Vagina (tissue), 2 donors: ENCODE measurements around the gene SLC30A2. TPM values are rescaled to one million over a fixed set of nuclear protein-coding genes. Genes with fewer than 3 reads are reported as not detected.

Source experiments
- DNase-seq, 2 donors: peaks; one replicate each; pipeline ENCODE4 v3.0.0-alpha.2; 2017; ENCODE audit errors: extremely low spot score in 2 of 2
- H3K27ac ChIP-seq: fragments of 200-600 bp; sonication (generic); one replicate; pipeline ENCODE4 v1.5.1; 2019
- H3K27me3 ChIP-seq: fragments of 200-600 bp; sonication (generic); one replicate; pipeline ENCODE4 v1.5.1; 2019
- H3K36me3 ChIP-seq, 2 donors: fragments of 200-600 bp; sonication (generic); one replicate each; pipeline ENCODE4 v1.5.1; 2017 to 2019
- H3K4me1 ChIP-seq: fragments of 200-600 bp; sonication (generic); one replicate; pipeline ENCODE4 v1.5.1; 2019
- H3K4me3 ChIP-seq, 2 donors: fragments of 200-600 bp; sonication (generic); 1 replicate in 1 of 2; 2 replicates in 1 of 2; pipeline ENCODE4 v1.5.1; 2016 to 2019
- H3K9me3 ChIP-seq: fragments of 200-600 bp; sonication (generic); one replicate; pipeline ENCODE4 v1.5.1; 2019
- POLR2A ChIP-seq, 2 donors: fragments of 450-650 bp; IDR thresholded peaks; one replicate each; pipeline ENCODE4 v1.6.1; 2017; ENCODE audit warnings: antibody characterized with exemption in 2 of 2, mild to moderate bottlenecking in 2 of 2, moderate library complexity in 2 of 2
- POLR2AphosphoS5 ChIP-seq, 2 donors: sonication (generic); formaldehyde crosslinking; IDR thresholded peaks; one replicate each; pipeline ENCODE4 v1.9.0; 2017; ENCODE audit warnings: antibody characterized with exemption in 2 of 2, mild to moderate bottlenecking in 2 of 2, low read depth in 1 of 2; ENCODE audit not compliant: insufficient read depth in 1 of 2
- intact Hi-C: fragments of 100-400 bp; cut with DNase I; formaldehyde crosslinking; loops from one replicate; pipeline ENCODE4 v1.15.1; 2023
- total RNA-seq: library from RNA; depleted of rRNA; stranded (reverse); fragments of >200 nt; gene quantifications from one replicate; pipeline ENCODE4 v1.2.3, GENCODE V29; 2016
- TF ChIP-seq, protein P1 (sequence below), 3 experiments: fragments of 450-650 bp in 2 of 3; fragments of 200-600 bp in 1 of 3; sonication (generic) in 1 of 3; IDR thresholded peaks; one replicate each; pipeline ENCODE4 v1.5.1; 2017 to 2019; ENCODE audit warnings: antibody characterized with exemption in 3 of 3, mild to moderate bottlenecking in 2 of 3, moderate library complexity in 2 of 3

SLC30A2 gene
- total RNA-seq, 1 donor from 2014 or later: not detected

GRCh38 chr1:26032656-26033357 lies 13.1 kb downstream of the SLC30A2 start:
- no peak overlapping the region for H3K27ac ChIP-seq
- H3K4me3 ChIP-seq: no peak overlapping the region
- no peak for TF ChIP-seq POLR2A (IDR thresholded peaks at IDR 0.05)
- no peak for TF ChIP-seq POLR2AphosphoS5 (IDR thresholded peaks at IDR 0.05; ENCODE audit: insufficient read depth in 1 of 2, low read depth in 1 of 2)
- TF ChIP-seq, protein P1, sequence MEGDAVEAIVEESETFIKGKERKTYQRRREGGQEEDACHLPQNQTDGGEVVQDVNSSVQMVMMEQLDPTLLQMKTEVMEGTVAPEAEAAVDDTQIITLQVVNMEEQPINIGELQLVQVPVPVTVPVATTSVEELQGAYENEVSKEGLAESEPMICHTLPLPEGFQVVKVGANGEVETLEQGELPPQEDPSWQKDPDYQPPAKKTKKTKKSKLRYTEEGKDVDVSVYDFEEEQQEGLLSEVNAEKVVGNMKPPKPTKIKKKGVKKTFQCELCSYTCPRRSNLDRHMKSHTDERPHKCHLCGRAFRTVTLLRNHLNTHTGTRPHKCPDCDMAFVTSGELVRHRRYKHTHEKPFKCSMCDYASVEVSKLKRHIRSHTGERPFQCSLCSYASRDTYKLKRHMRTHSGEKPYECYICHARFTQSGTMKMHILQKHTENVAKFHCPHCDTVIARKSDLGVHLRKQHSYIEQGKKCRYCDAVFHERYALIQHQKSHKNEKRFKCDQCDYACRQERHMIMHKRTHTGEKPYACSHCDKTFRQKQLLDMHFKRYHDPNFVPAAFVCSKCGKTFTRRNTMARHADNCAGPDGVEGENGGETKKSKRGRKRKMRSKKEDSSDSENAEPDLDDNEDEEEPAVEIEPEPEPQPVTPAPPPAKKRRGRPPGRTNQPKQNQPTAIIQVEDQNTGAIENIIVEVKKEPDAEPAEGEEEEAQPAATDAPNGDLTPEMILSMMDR (IDR thresholded peaks at IDR 0.05): no peak
- intact Hi-C loops: loop anchor here (10.0 kb wide), 1 partner anchor 132 kb away; the partner anchor contains the start of genes C1orf232 and ZNF593
- H3K27me3 ChIP-seq: no peaks in the 10 kb centered on the region
- H3K9me3 ChIP-seq: no peaks in the 10 kb centered on the region
- no peaks in the 10 kb centered on the region for H3K36me3 ChIP-seq
- peaks cover 13% of the 10 kb centered on the region for H3K4me1 ChIP-seq
- no peak for DNase-seq

- Histone ChIP-seq H3K4me1 (peaks cover 13% of the 10 kb centered on the region), H3K4me3 (no peak overlapping the region), H3K36me3 (no peaks in the 10 kb centered on the region), H3K27ac (no peak overlapping the region), H3K9me3 (no peaks in the 10 kb centered on the region), H3K27me3 (no peaks in the 10 kb centered on the region)
- intact Hi-C loops: loop anchor here (10.0 kb wide), 1 partner anchor 133 kb away; the partner anchor contains the start of genes C1orf232 and ZNF593
- no peak for DNase-seq
- TF ChIP-seq POLR2A (IDR thresholded peaks at IDR 0.05): no peak
- TF ChIP-seq, protein P1 (IDR thresholded peaks at IDR 0.05): no peak
- no peak for TF ChIP-seq POLR2AphosphoS5 (IDR thresholded peaks at IDR 0.05; ENCODE audit: insufficient read depth in 1 of 2, low read depth in 1 of 2)
These were observed 14.2 kb downstream of the SLC30A2 start for GRCh38 chr1:26031611-26032220.

DNA sequence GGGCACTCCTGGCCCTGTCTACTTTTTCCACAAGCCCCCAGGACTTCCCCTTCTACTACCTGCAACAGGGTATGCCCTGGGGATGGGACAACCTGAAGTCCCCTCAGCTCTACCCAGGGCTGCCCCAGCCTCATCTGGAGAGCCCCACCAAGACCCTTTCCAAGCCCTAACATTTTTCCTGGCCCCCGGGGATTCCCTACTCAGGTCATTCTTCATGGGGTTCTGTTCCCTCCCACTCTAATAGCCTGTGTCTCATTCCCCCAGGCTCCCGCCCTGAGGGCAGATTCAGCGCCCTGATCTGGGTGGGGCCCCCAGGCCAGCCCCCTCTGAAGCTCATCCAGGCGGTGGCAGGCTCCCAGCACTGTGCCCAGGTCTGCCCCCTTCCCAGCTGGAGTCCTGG lies 14.7 kb downstream of the SLC30A2 start:
- Histone ChIP-seq H3K4me3 (no peak overlapping the region), H3K4me1 (peaks cover 8% of the 10 kb centered on the region), H3K27me3 (no peaks in the 10 kb centered on the region), H3K36me3 (no peaks in the 10 kb centered on the region), H3K27ac (no peak overlapping the region), H3K9me3 (no peaks in the 10 kb centered on the region)
- intact Hi-C loops: loop anchor here (10.0 kb wide), 1 partner anchor 134 kb away; the partner anchor contains the start of genes C1orf232 and ZNF593
- no peak for DNase-seq
- TF ChIP-seq POLR2AphosphoS5 (IDR thresholded peaks at IDR 0.05; ENCODE audit: insufficient read depth in 1 of 2, low read depth in 1 of 2): no peak
- TF ChIP-seq, protein P1 (IDR thresholded peaks at IDR 0.05): no peak
- TF ChIP-seq POLR2A (IDR thresholded peaks at IDR 0.05): no peak

DNA sequence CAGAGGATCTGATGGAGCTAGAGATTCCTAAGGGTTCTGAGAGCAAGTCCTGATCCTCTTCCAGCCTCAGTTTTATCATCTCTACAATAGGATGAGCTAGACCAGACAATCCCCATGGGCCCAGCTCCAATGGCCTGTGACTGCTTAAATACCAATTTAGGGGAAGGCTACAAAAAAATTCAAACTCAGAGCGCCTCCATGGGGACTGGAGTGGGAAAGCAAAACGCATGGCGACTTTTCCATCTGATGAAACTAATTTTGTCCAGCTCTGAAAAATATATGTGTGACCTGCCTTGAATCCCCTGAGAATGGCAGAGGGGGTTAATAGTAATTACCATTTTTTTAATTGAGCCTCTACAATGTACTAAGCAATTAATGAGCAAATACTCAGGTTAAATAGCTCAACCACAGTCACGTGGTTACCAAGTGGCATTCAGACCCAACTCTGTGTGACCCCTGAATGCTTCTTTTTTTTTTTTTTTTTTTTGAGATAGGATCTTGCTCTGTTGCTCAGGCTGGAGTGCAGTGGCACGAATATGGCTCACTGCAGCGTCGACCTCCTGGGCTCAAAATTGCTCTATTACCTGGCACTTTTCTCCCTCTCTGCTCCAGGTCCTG lies 15.9 kb downstream of the SLC30A2 start:
- Histone ChIP-seq H3K27me3 (no peaks in the 10 kb centered on the region), H3K4me3 (no peak overlapping the region), H3K27ac (no peak overlapping the region), H3K36me3 (no peaks in the 10 kb centered on the region), H3K4me1 (peaks cover 4% of the 10 kb centered on the region), H3K9me3 (no peaks in the 10 kb centered on the region)
- intact Hi-C loops: loop anchor here (10.0 kb wide), 1 partner anchor 135 kb away; the partner anchor contains the start of genes C1orf232 and ZNF593
- DNase-seq: no peak
- TF ChIP-seq POLR2AphosphoS5 (IDR thresholded peaks at IDR 0.05; ENCODE audit: insufficient read depth in 1 of 2, low read depth in 1 of 2) (no peak), POLR2A (IDR thresholded peaks at IDR 0.05) (no peak)
- TF ChIP-seq, protein P1 (IDR thresholded peaks at IDR 0.05): no peak
